OCI-LY1 (cell line): ENCODE measurements around the gene CLCN5.

ENCODE experiments used
- H2AFZ ChIP-seq: fragments of 200-600 bp; sonication (generic), shearing (Covaris generic); 2 replicates; pipeline ENCODE4 v1.6.0; 2014; ENCODE audit warnings: antibody characterized with exemption, mild to moderate bottlenecking, low read length
- H3F3A ChIP-seq: fragments of 200-600 bp; sonication (generic), shearing (Covaris generic); 2 replicates; pipeline ENCODE4 v1.6.0; 2014; ENCODE audit warnings: mild to moderate bottlenecking, antibody characterized with exemption, low read length, moderate library complexity; ENCODE audit not compliant: insufficient read depth
- H3K27ac ChIP-seq: fragments of 200-600 bp; sonication (generic); 2 replicates; pipeline ENCODE4 v1.5.1; 2014; ENCODE audit warnings: low read length, mixed run types, mild to moderate bottlenecking, low read depth; ENCODE audit not compliant: poor library complexity, severe bottlenecking
- H3K27me3 ChIP-seq: fragments of 200-600 bp; sonication (generic); 2 replicates; pipeline ENCODE4 v1.6.0; 2014; ENCODE audit warnings: antibody characterized with exemption, mild to moderate bottlenecking, low read length, moderate library complexity; ENCODE audit not compliant: insufficient read depth
- H3K36me3 ChIP-seq: fragments of 200-600 bp; sonication (generic); 2 replicates; pipeline ENCODE4 v1.6.1; 2014; ENCODE audit warnings: mild to moderate bottlenecking, antibody characterized with exemption, low read length, moderate library complexity, mixed read lengths; ENCODE audit not compliant: insufficient read depth
- H3K4me1 ChIP-seq: fragments of 200-600 bp; sonication (generic); 2 replicates; pipeline ENCODE4 v1.5.1; 2014; ENCODE audit warnings: mild to moderate bottlenecking, low read length, moderate library complexity; ENCODE audit not compliant: insufficient read depth, severe bottlenecking
- H3K4me2 ChIP-seq: fragments of 200-600 bp; sonication (generic), shearing (Covaris generic); 2 replicates; pipeline ENCODE4 v1.6.1; 2014; ENCODE audit warnings: low read length
- H3K4me3 ChIP-seq: fragments of 200-600 bp; sonication (generic); 2 replicates; pipeline ENCODE4 v1.5.1; 2014; ENCODE audit warnings: low read length, low read depth, mild to moderate bottlenecking, mixed read lengths; ENCODE audit not compliant: poor library complexity, severe bottlenecking
- H3K79me2 ChIP-seq: fragments of 200-600 bp; shearing (Covaris generic); 2 replicates; pipeline ENCODE4 v1.6.1; 2016; ENCODE audit warnings: mixed run types, low read length, mixed read lengths; ENCODE audit not compliant: insufficient read depth
- H3K9ac ChIP-seq: fragments of 200-600 bp; sonication (generic), shearing (Covaris generic); 2 replicates; pipeline ENCODE4 v1.6.1; 2014; ENCODE audit warnings: mild to moderate bottlenecking, low read length, mixed read lengths
- H3K9me2 ChIP-seq: fragments of 200-600 bp; sonication (generic), shearing (Covaris generic); 2 replicates; pipeline ENCODE4 v1.6.1; 2014; ENCODE audit warnings: low read depth, mild to moderate bottlenecking, low read length, mixed read lengths
- H3K9me3 ChIP-seq: fragments of 200-600 bp; shearing (Covaris generic); 2 replicates; pipeline ENCODE4 v1.6.1; 2014; ENCODE audit warnings: low read length, mixed read lengths
- H4K20me1 ChIP-seq: fragments of 200-600 bp; sonication (generic), shearing (Covaris generic); 2 replicates; pipeline ENCODE4 v1.6.0; 2016; ENCODE audit warnings: mild to moderate bottlenecking, low read length; ENCODE audit not compliant: insufficient read depth
- CTCF ChIP-seq: fragments of 200-600 bp; sonication (generic), shearing (Covaris generic); IDR thresholded peaks from 2 replicates; pipeline ENCODE4 v1.5.1; 2017; ENCODE audit warnings: mild to moderate bottlenecking, antibody characterized with exemption, low read length, moderate library complexity, mixed read lengths
- EZH2 ChIP-seq: fragments of 200-600 bp; sonication (generic), shearing (Covaris generic); IDR thresholded peaks from 2 replicates; pipeline ENCODE4 v1.8.0; 2017; ENCODE audit warnings: borderline replicate concordance, mixed run types, mild to moderate bottlenecking, antibody characterized with exemption, low read length, moderate library complexity, mixed read lengths

Gene CLCN5

DNA sequence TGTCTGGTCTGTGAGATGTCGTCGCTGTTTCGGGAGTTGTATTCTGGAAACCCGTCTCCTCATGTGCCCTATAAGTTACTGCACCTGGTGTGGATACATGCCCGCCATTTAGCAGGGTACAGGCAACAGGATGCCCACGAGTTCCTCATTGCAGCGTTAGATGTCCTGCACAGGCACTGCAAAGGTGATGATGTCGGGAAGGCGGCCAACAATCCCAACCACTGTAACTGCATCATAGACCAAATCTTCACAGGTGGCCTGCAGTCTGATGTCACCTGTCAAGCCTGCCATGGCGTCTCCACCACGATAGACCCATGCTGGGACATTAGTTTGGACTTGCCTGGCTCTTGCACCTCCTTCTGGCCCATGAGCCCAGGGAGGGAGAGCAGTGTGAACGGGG is 41.7 kb upstream of the CLCN5 start:
- Histone ChIP-seq H3K9me2 (no peaks in the 10 kb centered on the region), H3K4me2 (peak overlapping the region; percentile 83; the same call in 1 of the 2 replicates), H2AFZ (no peak overlapping the region), H4K20me1 (no peaks in the 10 kb centered on the region), H3K9ac (no peak overlapping the region), H3K27ac (no peak overlapping the region), H3F3A (no peaks in the 10 kb centered on the region), H3K4me3 (peak overlapping the region; percentile 70), H3K4me1 (peaks cover 19% of the 10 kb centered on the region), H3K79me2 (no peaks in the 10 kb centered on the region), H3K36me3 (no peaks in the 10 kb centered on the region), H3K27me3 (no peaks in the 10 kb centered on the region), H3K9me3 (no peaks in the 10 kb centered on the region)
- TF ChIP-seq CTCF, result no peak
- TF ChIP-seq EZH2, result no peak

DNA sequence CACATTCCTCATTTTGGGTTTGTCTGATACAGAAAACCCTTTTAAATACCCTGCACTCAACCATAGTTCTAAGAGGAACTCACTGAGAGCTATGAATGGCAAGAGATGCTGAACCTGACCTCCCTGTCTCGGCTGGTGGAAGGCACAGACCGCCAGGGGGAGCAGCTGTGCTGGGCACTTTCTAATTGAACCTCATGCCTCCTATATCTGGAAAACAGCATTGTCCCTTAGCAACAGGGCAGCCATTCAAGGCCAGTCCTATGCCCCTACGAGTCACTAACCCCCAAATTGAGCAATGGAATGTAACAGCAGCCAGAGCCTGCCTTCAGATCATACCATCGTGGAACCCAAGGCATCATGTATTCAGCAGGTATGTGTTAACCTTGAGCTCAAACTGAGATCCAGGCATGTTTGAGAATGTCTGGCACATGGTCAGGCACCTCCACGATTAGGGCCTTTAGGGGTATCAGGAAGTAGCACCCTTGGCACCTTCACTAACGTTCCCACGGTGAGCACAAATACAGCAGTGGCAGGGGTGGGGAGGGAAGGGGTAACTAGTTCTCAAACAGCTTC is 38.0 kb upstream of the CLCN5 start:
- Histone ChIP-seq H3F3A (no peaks in the 10 kb centered on the region), H3K9me2 (no peaks in the 10 kb centered on the region), H2AFZ (no peak overlapping the region), H3K4me3 (no peak overlapping the region), H3K4me2 (no peak overlapping the region), H4K20me1 (no peaks in the 10 kb centered on the region), H3K27me3 (no peaks in the 10 kb centered on the region), H3K4me1 (peaks cover 13% of the 10 kb centered on the region), H3K9ac (no peak overlapping the region), H3K36me3 (no peaks in the 10 kb centered on the region), H3K79me2 (no peaks in the 10 kb centered on the region), H3K27ac (no peak overlapping the region), H3K9me3 (no peaks in the 10 kb centered on the region)
- TF ChIP-seq CTCF (peak; percentile 79), EZH2 (no peak)

GRCh38 chrX:49892542-49892941 is 29.9 kb upstream of the CLCN5 start:
- Histone ChIP-seq H3K79me2 (no peaks in the 10 kb centered on the region), H3F3A (no peaks in the 10 kb centered on the region), H3K27ac (no peak overlapping the region), H4K20me1 (no peaks in the 10 kb centered on the region), H3K9me3 (no peaks in the 10 kb centered on the region), H3K4me1 (no peaks in the 10 kb centered on the region), H3K4me3 (no peak overlapping the region), H3K36me3 (no peaks in the 10 kb centered on the region; the same call in 1 of the 2 replicates), H3K27me3 (no peaks in the 10 kb centered on the region), H3K9me2 (no peaks in the 10 kb centered on the region), H3K9ac (no peak overlapping the region), H2AFZ (no peak overlapping the region), H3K4me2 (no peak overlapping the region)
- no peak for TF ChIP-seq CTCF
- no peak for TF ChIP-seq EZH2
